NCI-H2196 (cell line): Measurements from ENCODE around the gene BRF1.
"Not testable (repeated sequence)": the region's sequence is repeated elsewhere in the genome, so short reads cannot be mapped to it uniquely, and the experiment has no call there.

Experiments
- DNase-seq: peaks from one replicate; lab custom pipeline; 2025; ENCODE audit not compliant: unreplicated experiment; lab: John Stamatoyannopoulos, UW

The BRF1 gene

DNA sequence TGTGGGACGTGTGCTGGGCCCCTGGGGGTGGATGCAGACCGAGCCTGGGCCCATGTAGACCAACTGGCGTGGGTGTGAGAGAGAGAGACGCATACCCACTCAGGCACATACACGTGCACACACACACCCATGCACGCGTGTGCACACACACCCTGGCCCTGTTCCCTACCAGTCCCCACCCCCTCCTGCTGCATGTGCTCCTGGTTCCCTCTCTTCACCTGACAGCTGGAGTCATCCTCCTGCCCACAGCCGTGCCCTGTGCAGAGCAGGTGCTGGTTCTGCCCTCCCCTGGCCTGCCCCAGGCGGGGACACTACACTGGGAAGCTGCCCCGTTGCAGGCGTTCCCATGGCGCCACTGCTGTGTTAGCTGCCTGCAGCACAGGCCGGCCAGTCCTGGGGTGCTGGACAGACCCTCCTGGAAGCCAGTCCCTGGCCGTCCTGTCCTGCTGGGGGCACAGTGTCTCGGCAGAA lies 32.3 kb upstream of the BRF1 start:
- DNase-seq: no peak

DNA sequence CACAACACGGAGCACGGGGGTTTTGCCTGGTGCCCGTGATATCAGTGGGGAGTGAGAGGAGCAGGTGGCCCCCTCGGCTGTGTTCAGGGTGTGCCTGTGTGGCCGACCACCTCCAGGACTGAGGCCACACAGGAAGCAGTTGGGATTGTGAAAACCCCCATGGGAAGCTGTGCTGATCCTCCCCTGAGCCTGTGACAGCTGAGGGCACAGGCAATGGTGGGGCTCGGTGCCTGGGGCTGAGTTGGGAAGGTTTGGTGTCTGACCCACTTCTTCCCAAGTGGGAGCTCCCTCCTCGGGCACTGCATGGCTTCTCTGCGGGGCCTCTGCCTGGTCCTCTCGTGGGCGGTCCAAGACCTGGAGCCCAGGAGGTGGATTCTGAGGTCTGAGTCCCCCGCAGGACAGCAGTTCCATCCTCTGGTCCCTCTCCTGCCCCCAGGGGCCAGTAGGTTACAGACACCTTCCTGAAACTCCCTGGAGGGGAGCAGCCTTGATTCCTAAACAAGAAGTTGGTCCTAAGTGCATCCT lies 31.6 kb upstream of the BRF1 start:
- DNase-seq: no peak

DNA sequence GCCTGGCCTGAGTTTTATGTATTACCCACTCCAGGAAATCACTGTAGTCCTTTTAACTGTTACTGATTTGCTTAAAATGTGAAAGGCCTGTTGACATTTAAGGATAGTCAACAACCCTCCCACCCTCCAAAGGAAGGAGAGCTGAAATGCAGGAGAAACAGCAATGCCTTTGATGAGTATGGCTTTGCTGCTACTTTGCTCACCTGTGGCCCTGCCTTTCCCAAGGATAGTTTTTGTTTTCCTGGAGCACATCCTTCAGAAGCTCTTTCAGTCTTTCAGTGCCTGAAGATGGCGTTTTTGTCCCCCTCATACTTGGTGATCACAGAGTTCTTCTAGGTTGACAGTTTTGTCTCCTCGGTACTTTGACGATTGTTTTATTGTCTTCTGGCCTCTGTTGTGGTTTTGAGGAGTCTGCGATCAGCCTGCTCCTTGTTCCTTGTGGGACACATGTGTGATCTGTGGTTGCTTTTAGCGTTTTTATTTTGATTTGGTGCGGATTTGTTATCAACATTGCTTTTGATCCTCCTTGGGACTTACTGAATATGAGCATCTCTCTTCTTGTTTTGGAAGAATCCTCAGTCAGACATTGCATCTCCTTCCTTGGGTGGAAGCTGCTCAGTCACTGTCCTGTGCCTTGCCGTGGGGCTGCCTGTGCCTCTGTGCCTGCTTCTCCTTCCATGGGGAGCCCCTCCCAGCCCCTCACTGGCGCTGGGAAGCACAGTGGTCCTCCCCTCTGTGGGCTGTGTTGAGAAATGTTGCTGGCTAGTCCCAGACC lies 31.0 kb upstream of the BRF1 start:
- no peak for DNase-seq

DNA sequence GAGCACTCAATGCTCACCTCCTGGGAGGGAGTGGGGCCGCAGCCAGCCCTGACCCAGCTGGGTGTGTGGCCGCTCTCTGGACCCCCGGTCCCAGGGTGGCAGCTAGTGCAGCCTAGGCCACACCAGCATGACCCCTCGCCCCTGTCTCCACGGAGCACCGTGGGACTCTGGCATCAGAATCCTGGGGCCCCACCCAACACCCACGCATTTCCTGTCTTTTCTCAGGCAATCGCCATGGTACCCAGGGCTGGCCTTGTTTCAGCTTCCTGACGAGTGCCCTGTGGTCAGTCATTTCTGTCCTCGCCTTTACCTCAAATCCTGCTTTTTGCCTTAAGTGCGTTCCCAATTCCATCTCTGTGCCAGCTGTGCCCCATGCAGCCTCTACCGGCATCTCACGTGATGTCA lies 29.7 kb upstream of the BRF1 start:
- DNase-seq: no peak

DNA sequence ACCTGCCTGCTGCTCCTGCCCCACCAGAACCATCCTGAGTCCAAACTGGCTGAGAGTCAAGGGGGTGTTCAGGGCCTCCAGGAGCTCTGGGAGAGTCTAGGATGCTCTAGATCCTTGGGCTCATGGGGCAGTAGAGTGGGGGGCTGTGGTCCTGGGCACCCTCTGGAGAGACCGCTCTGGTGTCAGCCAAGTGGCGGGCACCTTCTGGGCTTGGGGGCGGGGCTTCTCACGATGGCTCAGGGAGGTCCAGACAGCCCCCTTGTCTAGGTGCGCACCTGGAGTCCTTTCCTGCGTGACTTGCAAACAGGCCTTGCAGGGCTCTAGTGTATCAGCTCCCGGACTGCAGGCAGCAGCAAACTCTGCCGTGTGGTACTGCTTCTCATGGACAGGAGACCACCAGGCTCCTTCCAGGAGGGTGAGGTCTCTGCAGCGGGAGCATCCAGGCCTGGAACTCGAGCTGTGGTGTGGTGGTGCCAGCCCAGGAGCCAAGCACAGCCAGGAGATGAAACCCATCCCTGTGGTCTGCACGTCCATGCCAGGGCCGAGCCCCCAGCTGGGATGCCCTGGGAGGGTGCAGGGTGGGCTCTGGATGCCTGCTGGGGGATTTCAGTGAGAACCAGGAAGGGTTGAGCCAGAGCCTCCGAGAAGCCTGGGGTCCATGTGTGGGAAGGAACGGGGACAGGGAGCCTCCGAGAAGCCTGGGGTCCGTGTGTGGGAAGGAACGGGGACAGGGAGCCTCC lies 28.8 kb upstream of the BRF1 start:
- no peak for DNase-seq

DNA sequence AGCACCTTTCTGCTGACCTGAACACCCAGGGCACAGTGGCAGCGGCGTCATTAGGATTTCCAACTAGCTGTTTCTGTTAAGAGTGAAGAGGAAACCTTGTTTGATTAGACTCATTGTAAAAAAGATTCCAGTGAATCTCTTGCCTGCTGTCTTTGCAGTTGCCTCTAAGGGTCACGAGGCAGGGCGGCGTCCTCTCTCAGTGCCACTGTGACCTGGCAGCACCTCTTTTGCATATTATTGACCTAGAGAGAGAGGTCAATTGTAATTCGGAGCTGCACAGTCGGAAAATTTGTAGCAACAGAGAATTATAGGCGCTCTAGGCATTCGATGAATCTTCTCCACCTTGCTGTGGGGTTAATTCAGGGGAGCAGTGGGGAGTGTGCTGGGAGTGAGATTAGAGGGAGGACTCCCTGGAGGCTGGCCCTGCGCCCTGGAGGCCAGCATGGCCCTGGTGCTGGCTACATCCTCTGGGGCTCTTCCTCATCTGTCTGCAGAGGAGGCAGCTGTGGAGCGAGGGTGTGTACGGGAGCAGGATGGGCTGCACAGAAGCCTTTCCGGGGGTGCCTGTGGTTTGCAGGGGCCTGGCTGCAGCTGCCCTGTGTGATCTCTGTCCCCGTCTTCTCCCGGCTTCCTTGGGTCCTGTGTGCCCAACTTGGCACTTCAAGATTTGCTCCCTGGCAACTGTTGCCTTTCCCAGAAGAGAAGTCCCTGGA lies 28.0 kb upstream of the BRF1 start:
- DNase-seq: no peak

DNA sequence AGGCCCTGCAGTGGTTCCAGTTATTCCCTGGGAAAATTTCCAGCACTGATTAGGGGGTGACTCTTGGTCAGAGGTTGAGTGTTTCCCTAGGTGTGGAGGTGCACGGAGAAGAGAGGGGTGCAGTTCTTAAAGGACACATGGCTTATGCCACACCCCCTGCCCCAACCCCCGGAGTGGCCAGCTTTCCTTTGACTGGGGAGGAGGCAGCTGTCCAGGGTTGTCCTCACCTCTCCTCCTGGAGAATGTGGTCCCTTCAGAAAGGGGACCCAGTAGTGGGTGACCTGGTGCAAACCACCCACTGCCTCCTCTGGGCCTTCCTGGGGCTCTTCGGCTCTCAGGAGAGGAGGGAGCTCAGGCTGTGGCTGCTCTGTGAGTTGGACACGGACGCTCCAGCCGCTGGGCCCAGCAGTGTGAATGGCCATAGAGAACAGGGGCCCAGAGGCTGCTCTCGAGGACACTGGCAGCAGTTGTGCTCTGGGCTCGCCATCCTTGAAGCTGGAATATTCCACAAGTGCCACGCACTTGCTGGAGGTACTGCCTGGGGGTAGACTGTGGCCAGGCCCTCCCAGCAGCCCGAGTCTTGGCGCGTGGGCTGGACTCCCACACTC lies 27.4 kb upstream of the BRF1 start:
- DNase-seq: no peak

DNA sequence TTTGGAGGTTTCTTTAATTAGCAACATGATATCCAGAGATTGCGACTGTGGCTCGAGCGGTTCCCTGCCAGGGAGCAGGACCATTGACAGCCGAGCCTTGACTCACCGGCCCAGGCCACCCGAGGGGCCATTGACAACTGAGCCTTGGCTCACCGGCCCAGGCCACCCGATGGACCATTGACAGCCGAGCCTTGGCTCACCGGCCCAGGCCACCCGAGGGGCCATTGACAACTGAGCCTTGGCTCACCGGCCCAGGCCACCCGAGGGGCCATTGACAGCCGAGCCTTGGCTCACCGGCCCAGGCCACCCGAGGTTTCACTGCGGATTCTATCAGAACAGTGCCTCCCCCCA lies 26.9 kb upstream of the BRF1 start:
- not testable (repeated sequence) for DNase-seq

DNA sequence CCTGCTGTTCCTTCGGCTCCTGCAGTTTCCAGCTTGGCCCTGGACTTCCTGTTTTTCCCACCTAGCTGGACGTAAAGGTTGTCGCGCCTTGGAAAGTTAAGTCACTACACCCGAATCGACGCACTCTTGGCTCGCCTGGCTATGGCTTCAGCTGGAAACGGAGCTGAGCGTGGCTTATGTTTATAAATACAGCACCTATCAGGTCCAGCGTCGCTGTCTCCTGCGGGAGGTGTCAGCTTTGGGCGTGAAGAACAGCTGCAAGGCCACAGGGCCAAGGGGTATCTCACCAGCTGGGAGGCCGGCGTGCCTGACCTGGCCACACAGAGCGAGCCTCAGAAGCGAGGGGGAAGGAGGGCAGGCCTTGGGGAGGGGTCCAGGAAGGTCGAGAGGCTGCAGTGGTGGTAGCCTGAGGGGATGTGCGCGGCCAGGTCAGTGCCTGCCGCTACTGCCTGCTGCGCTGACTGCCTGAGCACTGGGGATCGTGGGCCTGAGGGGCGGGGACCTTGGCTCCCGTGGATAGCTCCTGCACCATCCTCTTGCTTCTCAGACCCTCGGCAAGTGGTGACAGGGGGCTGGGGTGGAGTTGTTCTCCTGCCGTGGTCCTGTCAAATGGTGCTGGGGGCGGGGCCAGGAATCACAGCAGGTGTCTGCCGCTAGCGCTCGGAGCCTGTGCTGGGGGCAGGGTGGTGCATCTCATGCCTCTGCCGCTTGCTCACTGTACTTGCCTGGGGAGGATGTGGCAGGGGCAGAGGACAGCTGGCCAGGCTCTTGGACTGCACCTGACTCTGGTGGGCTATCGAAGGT lies 26.3 kb upstream of the BRF1 start:
- DNase-seq: no peak

DNA sequence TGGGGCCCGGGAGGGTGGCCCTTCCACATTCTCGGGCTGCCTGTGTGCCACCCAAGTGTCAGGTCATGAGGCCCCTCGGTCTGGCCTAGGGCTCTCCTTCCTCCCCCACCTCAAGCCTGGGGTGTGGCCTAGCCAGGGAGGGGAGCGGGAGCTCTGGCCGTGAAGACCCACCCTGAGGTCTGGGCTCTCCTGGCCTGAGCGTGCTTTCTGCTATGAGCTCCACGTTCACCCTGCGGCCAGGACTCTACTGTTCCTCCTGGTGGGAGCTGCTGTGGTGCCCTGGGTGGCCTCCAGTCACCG lies 25.7 kb upstream of the BRF1 start:
- no peak for DNase-seq

DNA sequence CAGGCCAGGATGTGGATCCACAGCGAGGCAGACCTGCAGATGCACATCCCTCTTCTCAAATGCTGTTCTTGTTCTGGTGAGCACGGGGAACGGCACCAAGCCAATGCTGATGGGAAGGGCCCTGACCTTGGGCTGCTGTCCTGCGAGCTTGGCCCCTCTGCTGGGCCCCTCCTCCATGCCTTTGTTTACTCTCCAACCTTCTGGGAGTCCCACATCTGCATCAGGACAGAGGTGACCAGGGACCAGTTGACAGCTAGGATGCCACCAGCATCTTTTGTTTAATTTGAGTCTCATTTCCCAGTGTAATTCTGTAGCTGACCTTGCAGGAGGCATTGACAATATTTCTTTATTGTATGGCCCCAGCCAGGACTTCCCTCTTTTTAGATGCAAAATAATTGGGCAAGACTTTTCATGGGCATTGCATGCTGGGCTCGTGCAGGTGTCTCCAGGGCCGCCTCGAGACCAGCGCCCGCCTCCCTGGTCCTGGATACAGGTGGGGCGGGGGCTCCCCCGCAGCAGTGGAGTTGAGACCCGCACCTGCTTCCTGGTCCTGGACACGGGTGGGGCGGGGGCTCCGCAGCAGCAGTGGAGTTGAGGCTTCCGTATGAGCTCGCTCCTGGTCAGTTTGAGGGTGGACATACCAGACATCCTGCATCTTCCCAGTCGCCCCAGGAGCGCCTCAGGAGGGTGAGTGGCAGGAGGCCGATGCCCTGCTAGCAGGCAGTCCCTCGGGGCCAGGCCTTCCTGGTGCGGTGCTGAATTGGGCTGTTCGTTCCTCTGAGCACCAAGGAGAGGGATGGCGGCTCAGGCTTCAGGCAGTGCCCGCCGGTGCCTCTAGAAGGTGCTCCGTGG lies 25.1 kb upstream of the BRF1 start:
- no peak for DNase-seq

DNA sequence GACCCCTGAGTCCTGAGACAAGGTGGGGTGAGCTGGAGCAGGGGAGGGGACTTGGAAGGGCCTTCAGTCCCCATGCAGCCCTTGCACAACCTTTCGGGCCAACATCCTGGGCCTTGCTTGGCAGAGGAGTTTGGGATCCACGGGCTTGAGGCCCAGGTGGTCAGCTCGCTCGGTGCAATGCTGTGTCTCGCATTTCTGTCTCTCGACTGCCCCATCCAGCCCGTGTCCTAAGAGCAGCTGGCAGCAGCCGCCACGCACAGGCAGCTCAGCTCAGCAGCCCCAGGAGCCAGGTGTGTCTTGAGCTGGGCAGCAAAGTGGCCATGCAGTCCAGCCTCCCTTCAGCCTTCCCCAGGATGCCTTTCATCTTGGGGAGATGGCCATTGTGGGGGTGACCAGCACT lies 24.5 kb upstream of the BRF1 start:
- DNase-seq: no peak

DNA sequence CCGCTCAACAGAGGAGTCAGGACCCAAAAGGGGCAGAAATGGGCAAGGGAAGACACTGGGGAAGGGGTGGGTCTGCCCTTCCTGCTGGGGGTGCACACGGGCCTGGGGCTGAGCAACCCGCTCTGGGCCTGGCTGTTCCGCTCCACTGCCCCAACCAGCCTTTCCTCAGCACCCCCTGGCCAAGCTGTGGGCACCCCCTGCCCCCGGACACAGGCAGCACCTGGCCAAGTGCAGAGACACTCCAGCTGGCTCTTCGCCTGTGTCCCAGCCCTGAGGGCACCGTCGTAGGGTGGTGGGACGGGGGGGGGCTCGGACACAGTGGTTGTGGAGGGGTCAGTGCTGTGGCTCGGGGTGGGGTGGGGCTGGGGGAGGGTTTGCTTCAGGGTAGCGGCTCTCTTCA lies 24.1 kb upstream of the BRF1 start:
- no peak for DNase-seq

DNA sequence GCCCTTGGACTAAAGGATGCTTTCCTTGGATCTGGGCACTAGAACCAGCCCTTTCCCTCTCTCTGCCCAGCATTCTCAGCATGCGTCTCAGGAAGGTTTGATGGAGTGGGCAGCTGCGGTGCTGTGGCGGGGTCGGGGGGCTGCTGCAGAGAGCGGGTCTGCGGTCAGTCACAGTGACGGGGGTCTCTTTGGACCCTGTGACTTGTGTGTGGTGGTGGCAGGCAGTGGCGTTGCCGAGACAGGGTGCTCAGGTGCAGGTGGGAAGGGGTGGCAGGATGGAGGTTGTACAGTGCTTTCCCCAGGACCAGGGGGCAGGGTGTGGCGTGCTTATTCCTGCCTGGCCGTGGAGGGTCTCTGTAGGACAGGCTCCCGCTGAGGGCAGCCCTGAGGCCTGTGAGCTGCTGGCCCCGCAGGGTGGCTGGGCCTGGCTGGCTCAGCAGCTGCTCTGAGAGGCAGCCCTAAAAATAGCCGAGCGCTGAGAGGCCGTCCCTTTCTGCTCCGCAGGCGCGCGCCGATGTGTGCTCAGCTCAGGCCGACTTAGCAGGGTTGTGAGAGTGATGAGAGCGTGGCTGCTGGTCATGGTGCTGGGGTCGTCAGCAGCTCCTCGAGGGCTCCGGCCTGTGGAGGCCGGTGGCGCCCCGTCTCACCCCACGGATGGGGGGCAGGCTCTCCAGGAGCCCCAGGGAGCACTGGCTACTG lies 23.4 kb upstream of the BRF1 start:
- no peak for DNase-seq

DNA sequence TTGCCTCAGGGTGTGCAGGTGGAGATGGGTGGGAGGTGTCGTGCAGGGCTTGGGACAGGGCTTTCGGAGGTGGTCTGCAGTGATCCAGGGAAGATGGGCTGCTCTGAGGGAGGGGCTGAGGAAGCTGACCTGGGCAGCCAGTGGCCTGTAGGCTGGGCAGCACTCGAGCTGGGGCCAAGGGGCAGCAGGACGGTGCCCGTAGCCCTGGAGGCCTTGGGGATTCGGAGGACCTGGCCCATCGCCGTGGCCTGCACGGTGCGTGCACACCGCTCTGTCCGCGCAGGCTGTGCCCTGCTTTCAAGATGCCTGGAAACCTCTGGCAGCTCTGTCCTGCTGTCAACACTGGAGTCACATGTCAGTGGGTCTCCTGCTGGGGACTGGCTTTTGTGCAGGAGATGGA lies 22.9 kb upstream of the BRF1 start:
- DNase-seq: no peak

DNA sequence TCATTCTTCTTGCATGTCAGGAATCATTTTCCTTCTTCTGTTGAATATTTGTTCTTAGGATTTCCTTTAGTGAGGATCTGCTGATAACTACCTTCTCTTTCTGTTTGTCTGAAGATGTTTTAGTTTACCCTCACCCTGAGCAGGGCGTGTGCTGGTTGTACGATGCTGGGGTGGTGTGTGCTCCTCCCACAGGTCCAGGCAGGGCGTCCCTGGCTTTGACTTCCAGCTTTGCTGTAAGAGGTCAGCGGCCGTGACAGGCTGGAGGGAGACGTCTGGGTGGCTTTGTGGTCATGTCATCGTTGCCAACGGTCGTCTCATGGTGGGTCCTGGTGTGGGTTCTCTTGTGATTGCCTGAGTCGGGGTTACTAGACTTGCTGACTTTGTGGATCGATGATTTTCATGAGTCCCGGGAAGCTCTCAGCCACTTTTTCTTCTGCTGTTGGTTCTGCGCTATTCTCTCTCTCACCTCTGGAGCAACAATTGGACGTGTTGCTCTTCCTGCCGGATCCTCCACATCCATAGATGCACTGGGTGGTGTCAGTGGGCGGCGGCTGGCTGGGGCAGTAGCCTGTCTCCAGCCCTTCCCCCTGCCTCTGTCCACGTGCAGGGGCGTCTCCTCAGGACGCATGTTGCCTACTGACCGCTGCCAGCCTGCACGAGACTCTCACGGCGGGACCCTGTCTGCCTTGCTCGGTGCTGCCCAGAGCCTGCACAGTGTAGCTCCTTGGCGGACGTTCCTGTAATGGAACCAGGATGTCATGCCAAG lies 22.2 kb upstream of the BRF1 start:
- no peak for DNase-seq

DNA sequence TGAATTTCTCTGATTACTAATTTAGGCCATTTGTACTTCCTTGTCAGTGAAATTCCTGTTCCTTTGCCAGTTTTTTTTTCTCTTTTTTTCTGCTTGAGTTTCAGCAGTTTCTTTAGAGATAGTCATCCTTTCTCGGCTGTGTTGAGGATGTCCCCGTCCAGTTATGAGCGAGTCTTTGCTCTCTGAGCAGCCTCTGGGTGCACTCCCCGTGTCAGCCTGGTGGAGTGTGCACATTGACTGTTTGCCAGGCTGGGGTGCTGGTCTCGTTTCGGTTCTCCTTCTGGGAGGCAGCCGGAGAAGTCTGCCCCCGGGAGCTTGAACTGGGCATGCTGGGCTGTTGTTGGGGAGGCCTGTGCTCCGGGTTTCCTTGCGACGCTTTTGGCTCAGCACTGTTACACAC lies 16.7 kb upstream of the BRF1 start:
- no peak for DNase-seq

DNA sequence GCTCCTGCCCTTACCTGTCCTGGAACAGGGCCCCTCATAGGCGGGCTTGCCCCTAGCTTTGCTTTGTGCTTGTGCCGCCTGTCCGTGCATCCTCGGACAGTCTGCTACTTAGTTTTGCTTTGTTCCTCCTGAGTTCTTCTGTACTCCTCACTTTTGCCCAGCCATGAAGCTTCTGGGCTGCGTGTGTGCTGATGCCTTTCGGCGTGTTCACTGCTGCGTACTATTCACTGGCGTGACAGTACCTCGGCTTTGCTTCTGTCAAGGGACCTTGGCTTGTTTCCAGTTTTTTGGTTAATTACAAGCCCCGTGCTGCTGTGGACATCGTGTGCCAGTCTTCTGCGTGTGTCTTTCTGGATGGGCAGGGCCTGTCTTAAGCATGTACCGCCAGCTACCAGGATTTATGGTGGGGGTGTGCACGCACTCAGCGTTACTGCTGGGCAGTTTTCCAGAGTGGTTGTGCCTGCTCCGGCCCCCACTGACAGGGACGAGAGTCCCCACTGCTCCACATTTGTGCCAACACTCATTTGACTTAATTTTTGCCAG lies 16.2 kb upstream of the BRF1 start:
- no peak for DNase-seq
